IMR-90 (cell line): ENCODE data around the gene PRAMEF17. TPM values are rescaled to one million over a fixed set of nuclear protein-coding genes. Genes with fewer than 3 reads are reported as not detected.

ENCODE experiments used
- ATAC-seq: fragments of 200-7000 bp; cut with Tn5 transposase; 2 replicates; pipeline ENCODE4 v1.9.1; 2020; ENCODE audit warnings: low read depth, mild to moderate bottlenecking, moderate library complexity
- BruUV-seq: library from RNA; stranded (reverse); fragments of 400-500 nt; replicated peaks from 2 replicates; lab custom pipeline; 2021; lab: Mats Ljungman, UMichigan
- CTCF ChIA-PET: fragments of 300-600 bp; formaldehyde crosslinking; extraction: SDS; loops from one replicate; lab custom pipeline; 2021; ENCODE audit warnings: antibody characterized with exemption; lab: Yijun Ruan, JAX
- POLR2A ChIA-PET: fragments of 300-600 bp; sonication (Branson Sonifier 250); formaldehyde crosslinking; loops from one replicate; lab custom pipeline; 2022; ENCODE audit warnings: antibody characterized with exemption; ENCODE audit not compliant: unreplicated experiment; lab: Charles Lee
- DNase-seq: peaks from one replicate; pipeline ENCODE4 v3.0.0; 2013
- H2AFZ ChIP-seq: replicated peaks from 2 replicates; pipeline ENCODE3; 2013; ENCODE audit warnings: low read length, mild to moderate bottlenecking; ENCODE audit not compliant: poor library complexity
- H2AK5ac ChIP-seq: 2 replicates; pipeline ENCODE4 v1.6.1; 2013; ENCODE audit warnings: low read depth, low read length, inconsistent platforms
- H2AK9ac ChIP-seq: replicated peaks from 2 replicates; pipeline ENCODE3; 2013; ENCODE audit warnings: mild to moderate bottlenecking, low read depth, low read length, moderate library complexity; ENCODE audit not compliant: poor library complexity
- H2BK120ac ChIP-seq: 2 replicates; pipeline ENCODE4 v1.6.1; 2013; ENCODE audit warnings: low read depth, low read length, inconsistent platforms
- H2BK15ac ChIP-seq: 3 replicates; pipeline ENCODE4 v1.6.1; 2013; ENCODE audit warnings: low read depth, low read length, inconsistent platforms
- H2BK20ac ChIP-seq: 2 replicates; pipeline ENCODE4 v1.6.1; 2013; ENCODE audit warnings: low read depth, mild to moderate bottlenecking, inconsistent platforms, low read length, moderate library complexity
- H2BK5ac ChIP-seq: 2 replicates; pipeline ENCODE4 v1.6.1; 2013; ENCODE audit warnings: mild to moderate bottlenecking, low read depth, low read length, inconsistent platforms; ENCODE audit not compliant: poor library complexity, severe bottlenecking
- H3K14ac ChIP-seq: replicated peaks from 2 replicates; pipeline ENCODE4 v1.6.1; 2013; ENCODE audit warnings: low read depth, low read length, inconsistent platforms
- H3K18ac ChIP-seq: 2 replicates; pipeline ENCODE4 v1.6.1; 2013; ENCODE audit warnings: low read depth, low read length, control low read depth
- H3K23ac ChIP-seq: 2 replicates; pipeline ENCODE4 v1.6.1; 2013; ENCODE audit warnings: low read depth, low read length, inconsistent platforms
- H3K27ac ChIP-seq: 2 replicates; pipeline ENCODE4 v1.5.1; 2013; ENCODE audit warnings: mild to moderate bottlenecking, control low read depth, low read length; ENCODE audit not compliant: insufficient read depth
- H3K27me3 ChIP-seq: 2 replicates; pipeline ENCODE4 v1.6.1; 2013; ENCODE audit warnings: low read length; ENCODE audit not compliant: control insufficient read depth, insufficient read depth
- H3K36me3 ChIP-seq: 2 replicates; pipeline ENCODE4 v1.6.1; 2013; ENCODE audit warnings: low read length, mixed read lengths; ENCODE audit not compliant: control insufficient read depth, insufficient read depth
- H3K4ac ChIP-seq: 2 replicates; pipeline ENCODE4 v1.6.1; 2013; ENCODE audit warnings: low read depth, low read length, inconsistent platforms
- H3K4me1 ChIP-seq: 2 replicates; pipeline ENCODE4 v1.6.1; 2013; ENCODE audit warnings: low read length, mixed read lengths; ENCODE audit not compliant: control insufficient read depth, insufficient read depth
- H3K4me2 ChIP-seq: 2 replicates; pipeline ENCODE4 v1.6.1; 2013; ENCODE audit warnings: low read depth, mild to moderate bottlenecking, control low read depth, low read length, moderate library complexity
- H3K4me3 ChIP-seq: 2 replicates; pipeline ENCODE4 v1.5.1; 2013; ENCODE audit warnings: low read depth, mild to moderate bottlenecking, control low read depth, low read length, moderate library complexity; ENCODE audit not compliant: insufficient read depth
- H3K56ac ChIP-seq: 2 replicates; pipeline ENCODE4 v1.6.1; 2013; ENCODE audit warnings: low read length, inconsistent platforms; ENCODE audit not compliant: insufficient read depth; ENCODE audit errors: extremely low read depth
- H3K79me1 ChIP-seq, 2 experiments: 2 replicates each; pipeline ENCODE4 v1.6.1; 2013; ENCODE audit warnings: low read length in 2 of 2, inconsistent platforms in 1 of 2, low read depth in 1 of 2
- H3K9ac ChIP-seq: 2 replicates; pipeline ENCODE4 v1.6.1; 2013; ENCODE audit warnings: low read depth, low read length, control low read depth
- H3K9me1 ChIP-seq: 2 replicates; pipeline ENCODE4 v1.6.1; 2013; ENCODE audit warnings: low read length, inconsistent platforms; ENCODE audit not compliant: insufficient read depth
- H3K9me3 ChIP-seq: 2 replicates; pipeline ENCODE4 v1.6.1; 2013; ENCODE audit warnings: low read length; ENCODE audit not compliant: control insufficient read depth, insufficient read depth
- H4K20me1 ChIP-seq: 2 replicates; pipeline ENCODE4 v1.6.1; 2013; ENCODE audit warnings: low read length, inconsistent platforms; ENCODE audit not compliant: insufficient read depth
- H4K5ac ChIP-seq: 2 replicates; pipeline ENCODE4 v1.6.1; 2013; ENCODE audit warnings: mild to moderate bottlenecking, low read depth, low read length, control low read depth
- H4K8ac ChIP-seq, 2 experiments: 2 replicates each; pipeline ENCODE4 v1.6.1; 2013; ENCODE audit warnings: low read depth in 2 of 2, low read length in 2 of 2, control low read depth in 1 of 2, inconsistent platforms in 1 of 2
- H4K91ac ChIP-seq: 2 replicates; pipeline ENCODE4 v1.6.1; 2013; ENCODE audit warnings: low read depth, low read length, inconsistent platforms; ENCODE audit not compliant: insufficient read depth
- WGBS, 2 experiments: methylation state at CpG; one replicate each; pipeline versions ENCODE4 v1.1.5 to v1.1.7; 2013; ENCODE audit warnings: missing lambda C conversion rate in 2 of 2; ENCODE audit not compliant: insufficient read length in 1 of 2; ENCODE audit errors: extremely low coverage in 2 of 2; 5-methylcytosine and 5-hydroxymethylcytosine counted together
- dilution Hi-C: fragments of 300-500 bp; cut with HindIII; formaldehyde crosslinking; loops from one replicate; pipeline ENCODE4 v1.14.3; 2018; ENCODE audit warnings: low sequenced_read_pairs; ENCODE audit not compliant: unreplicated experiment
- in situ Hi-C: fragments of 300-500 bp; cut with MboI; formaldehyde crosslinking; loops from 3 replicates; pipeline ENCODE4 v1.14.3; 2019; ENCODE audit warnings: low sequenced_read_pairs, inconsistent platforms, mixed read lengths
- intact Hi-C: fragments of 100-400 bp; cut with micrococcal nuclease; formaldehyde crosslinking; loops from 2 replicates; pipeline ENCODE4 v1.10.0; 2022
- polyA plus RNA-seq, 3 experiments: library from polyadenylated mRNA; depleted of rRNA; stranded (reverse); fragments of >200 nt; gene quantifications; 2 replicates each; pipeline ENCODE4 v1.2.3, GENCODE V29; 2012; ENCODE audit warnings: low replicate concordance in 1 of 3
- total RNA-seq: library from RNA; depleted of rRNA; stranded (reverse); fragments of >200 nt; gene quantifications from 2 replicates; pipeline ENCODE4 v1.2.3, GENCODE V29; 2012
- TF ChIP-seq, protein P1 (sequence below): fragments of 150-350 bp; IDR thresholded peaks from 2 replicates; pipeline ENCODE4 v1.6.1; 2017; ENCODE audit warnings: mild to moderate bottlenecking, antibody characterized with exemption, low read length, low read depth

PRAMEF17 gene
- total and polyA plus RNA-seq, 2 of the 4 experiments (the other 2 are of a cell fraction), result not detected

DNA sequence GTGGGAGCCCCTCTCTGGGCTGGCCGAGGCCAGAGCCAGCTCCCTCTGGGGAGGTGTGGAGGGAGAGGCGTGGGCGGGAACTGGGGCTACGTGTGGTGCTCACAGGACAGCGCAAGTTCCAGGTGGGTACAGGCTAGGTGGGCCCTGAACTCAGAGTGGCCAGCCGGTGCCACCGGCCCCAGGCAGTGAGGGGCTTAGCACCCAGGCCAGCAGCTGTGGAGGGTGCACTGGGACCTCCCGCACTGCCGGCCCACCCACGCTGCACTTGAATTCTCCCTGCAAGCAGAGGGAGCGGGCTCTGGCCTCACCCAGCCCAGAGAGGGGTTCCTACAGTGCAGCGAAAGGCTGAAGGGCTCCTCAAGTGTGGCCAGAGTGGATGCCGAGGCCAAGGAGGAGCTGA is 41.1 kb downstream of the PRAMEF17 start:
- BruUV-seq, result no TSS peak
- Histone ChIP-seq H3K56ac (no peak overlapping the region), H3K4me2 (no peak overlapping the region), H3K36me3 (no peaks in the 10 kb centered on the region), H3K9me1 (no peaks in the 10 kb centered on the region), H2AK5ac (no peak overlapping the region), H2AFZ (no peak overlapping the region), H3K14ac (no peak overlapping the region), H2BK15ac (no peak overlapping the region), H3K9me3 (peaks cover 16% of the 10 kb centered on the region; the same call in 1 of the 2 replicates), H2AK9ac (no peak overlapping the region), H3K4me1 (no peaks in the 10 kb centered on the region), H4K8ac (no peak overlapping the region), H3K79me1 (no peaks in the 10 kb centered on the region), H4K20me1 (no peaks in the 10 kb centered on the region), H2BK120ac (no peak overlapping the region), H3K27ac (no peak overlapping the region), H3K18ac (no peak overlapping the region), H4K91ac (no peak overlapping the region), H4K5ac (no peak overlapping the region), H2BK5ac (no peak overlapping the region), H3K9ac (no peak overlapping the region), H2BK20ac (no peak overlapping the region), H3K4me3 (no peak overlapping the region), H3K23ac (no peak overlapping the region), H3K4ac (no peak overlapping the region), H3K27me3 (no peaks in the 10 kb centered on the region)
- CTCF ChIA-PET, result no interaction called here
- POLR2A ChIA-PET, result no interaction called here
- in situ Hi-C loops, result no loop called here
- no peak for ATAC-seq
- dilution Hi-C loops, result no loop called here
- TF ChIP-seq, protein P1, sequence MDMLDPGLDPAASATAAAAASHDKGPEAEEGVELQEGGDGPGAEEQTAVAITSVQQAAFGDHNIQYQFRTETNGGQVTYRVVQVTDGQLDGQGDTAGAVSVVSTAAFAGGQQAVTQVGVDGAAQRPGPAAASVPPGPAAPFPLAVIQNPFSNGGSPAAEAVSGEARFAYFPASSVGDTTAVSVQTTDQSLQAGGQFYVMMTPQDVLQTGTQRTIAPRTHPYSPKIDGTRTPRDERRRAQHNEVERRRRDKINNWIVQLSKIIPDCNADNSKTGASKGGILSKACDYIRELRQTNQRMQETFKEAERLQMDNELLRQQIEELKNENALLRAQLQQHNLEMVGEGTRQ, result no peak
- DNase-seq, result no peak
- WGBS, 2 experiments, result 90% methylated on average over 6 of the region's 13 CpGs; no CpG with 5 or more reads in 1 of the 2 experiments
- intact Hi-C loops, result no loop called here
